Umbilical cord (tissue), 2 donors: ENCODE data around the gene RBPMS2. TPM values are rescaled to one million over a fixed set of nuclear protein-coding genes. Genes with fewer than 3 reads are reported as not detected.

Source experiments
- DNase-seq: peaks from one replicate; pipeline ENCODE4 v3.0.0-alpha.2; 2015; ENCODE audit warnings: low spot score
- total RNA-seq: library from RNA; depleted of rRNA; stranded (reverse); fragments of >200 nt; gene quantifications from one replicate; pipeline ENCODE4 v1.2.3, GENCODE V29; 2014; ENCODE audit warnings: low replicate concordance; ENCODE audit not compliant: insufficient read depth

Gene RBPMS2
- total RNA-seq, 1 donor from 2014 or later: 7.0 TPM

GRCh38 chr15:64783796-64784195, 8.4 kb upstream of the RBPMS2 start:
- no peak for DNase-seq

GRCh38 chr15:64782751-64783150, 7.4 kb upstream of the RBPMS2 start:
- DNase-seq: no peak

DNA sequence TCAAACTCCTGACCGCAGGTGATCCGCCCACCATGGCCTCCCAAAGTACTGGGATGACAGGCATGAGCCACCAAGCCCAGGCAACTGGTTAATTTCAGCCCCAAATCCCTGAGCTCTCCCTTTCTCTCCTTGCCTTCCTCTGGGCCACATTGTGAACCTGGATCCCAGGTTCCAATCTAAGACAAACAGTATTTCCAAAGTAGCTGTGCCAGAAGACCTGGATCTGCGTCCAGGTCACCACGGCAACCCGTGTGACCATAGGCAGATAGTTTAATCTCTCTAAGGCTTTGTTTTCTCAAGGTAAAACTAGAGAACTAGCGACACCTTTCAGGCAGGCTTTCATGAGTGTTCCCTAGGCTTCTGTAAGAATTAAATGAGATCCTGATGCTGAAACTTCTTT, 5.9 kb upstream of the RBPMS2 start:
- no peak for DNase-seq

DNA sequence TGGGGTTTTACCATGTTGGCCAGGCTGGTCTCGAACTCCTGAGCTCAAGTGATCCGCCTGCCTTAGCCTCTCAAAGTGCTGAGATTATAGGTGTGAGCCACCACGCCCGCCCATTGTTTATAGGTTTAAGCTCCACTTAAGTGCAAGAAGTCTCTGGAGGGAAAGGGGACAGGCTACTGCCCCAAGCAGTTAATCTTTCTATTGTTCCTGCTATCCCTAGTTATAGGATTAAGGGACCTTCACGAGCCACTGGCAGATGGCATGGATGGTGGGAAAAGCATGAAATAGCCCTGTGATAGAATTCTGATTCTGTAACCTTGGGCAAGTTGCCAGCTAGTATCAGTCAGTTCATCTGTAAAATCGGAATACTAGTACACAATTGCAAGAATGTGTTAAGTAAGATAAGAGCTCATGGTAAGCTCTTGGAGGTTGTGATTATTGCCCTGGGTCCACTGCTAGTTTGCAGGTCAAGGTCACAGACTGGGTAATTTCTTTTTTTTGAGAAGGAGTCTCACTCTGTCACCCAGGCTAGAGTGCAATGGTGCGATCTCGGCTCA, 5.3 kb upstream of the RBPMS2 start:
- no peak for DNase-seq

GRCh38 chr15:64779630-64780029, 4.2 kb upstream of the RBPMS2 start:
- DNase-seq: no peak

GRCh38 chr15:64779024-64779423, 3.6 kb upstream of the RBPMS2 start:
- DNase-seq: no peak

DNA sequence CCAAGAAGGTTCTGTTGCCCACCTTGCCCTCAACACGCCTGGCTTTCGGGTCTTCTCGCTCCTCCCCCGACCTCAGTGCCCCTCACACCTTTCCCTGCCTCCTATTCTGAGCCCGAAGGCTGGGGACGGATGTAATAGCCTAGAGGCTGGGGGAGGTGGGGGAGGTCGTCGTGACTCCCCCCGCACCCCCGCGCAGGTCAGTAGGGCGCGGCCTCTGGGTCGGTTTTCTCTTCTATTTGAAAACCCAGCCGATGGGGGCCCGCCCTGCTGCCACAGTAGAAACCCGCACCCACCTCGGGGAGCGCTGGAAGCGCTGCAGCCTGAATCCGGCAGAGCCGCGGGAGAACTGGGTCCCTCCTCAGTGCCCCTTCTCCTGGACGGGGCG, 1.0 kb upstream of the RBPMS2 start:
- DNase-seq: no peak

DNA sequence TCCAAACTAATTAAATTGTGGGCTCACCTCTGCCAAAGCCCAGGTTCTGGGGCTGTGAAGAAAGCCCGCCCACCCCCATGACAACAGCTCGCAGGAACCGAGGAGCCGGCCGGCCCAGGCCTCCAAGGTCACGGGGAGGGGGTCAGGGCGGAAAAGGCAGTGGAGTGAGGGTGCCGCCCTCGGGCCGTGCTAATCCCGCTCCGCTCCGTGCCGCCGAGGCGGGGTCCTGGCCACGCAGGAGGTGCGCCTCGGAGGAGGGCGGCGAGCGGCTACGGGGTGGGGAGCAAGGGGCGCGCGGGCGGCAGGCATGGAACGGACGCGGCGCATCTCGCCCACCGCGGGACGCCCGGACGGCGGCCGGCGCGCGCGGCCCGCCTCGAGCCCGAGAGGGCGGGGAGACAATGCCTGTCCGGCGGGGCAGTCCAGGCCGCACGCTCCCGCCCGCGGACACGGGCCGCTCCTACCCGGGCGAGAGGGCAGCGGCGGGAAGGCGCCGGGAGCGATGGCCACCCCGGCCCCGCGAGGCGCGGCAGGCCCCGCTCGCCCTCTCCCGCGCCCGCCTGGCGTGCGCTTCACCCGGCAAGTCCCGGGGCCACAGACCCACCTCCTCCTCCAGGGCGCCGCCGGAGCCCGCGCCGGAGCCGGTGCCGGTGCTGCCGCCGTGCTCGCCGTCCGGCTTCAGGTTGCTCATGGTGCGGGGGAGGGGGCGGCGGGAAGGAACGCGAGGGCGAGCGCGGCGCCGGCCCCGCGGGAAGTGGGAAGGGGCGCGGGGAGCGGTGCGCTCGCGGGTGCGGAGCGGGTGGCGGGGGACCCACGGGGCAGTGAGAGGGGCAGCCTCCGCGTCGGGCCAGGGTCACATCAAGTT, 528 bp downstream of the RBPMS2 start:
- no peak for DNase-seq

- DNase-seq: no peak
These were observed 1.3 kb downstream of the RBPMS2 start for GRCh38 chr15:64774037-64774628.

- no peak for DNase-seq
These were observed 1.8 kb downstream of the RBPMS2 start for GRCh38 chr15:64773606-64774005.

- no peak for DNase-seq
These were observed 2.4 kb downstream of the RBPMS2 start for GRCh38 chr15:64772964-64773363.

- no peak for DNase-seq
These were observed 2.9 kb downstream of the RBPMS2 start for GRCh38 chr15:64772488-64772887.

- no peak for DNase-seq
These were observed 4.8 kb downstream of the RBPMS2 start for GRCh38 chr15:64770626-64771025.

DNA sequence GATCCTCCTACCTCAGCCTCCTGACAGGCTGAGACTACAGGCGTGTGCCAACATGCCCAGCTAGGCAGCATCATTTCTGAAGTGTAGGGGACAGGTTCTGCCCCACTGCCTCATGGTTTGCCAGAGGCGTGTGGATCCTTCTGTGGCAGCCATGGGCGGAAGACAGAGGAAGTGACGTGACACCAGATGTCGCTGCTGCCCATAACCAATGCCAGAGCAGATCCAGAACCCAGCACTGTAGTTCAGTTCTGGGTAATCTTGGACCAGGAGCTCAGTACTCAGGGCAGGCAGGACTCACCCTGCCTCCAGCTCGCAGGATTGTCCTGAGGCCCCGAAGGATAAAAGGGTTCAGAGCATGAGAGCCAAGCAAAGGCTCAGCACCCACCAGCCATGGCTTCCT, 8.2 kb downstream of the RBPMS2 start:
- no peak for DNase-seq

GRCh38 chr15:64766058-64766457, 9.3 kb downstream of the RBPMS2 start:
- DNase-seq: no peak

GRCh38 chr15:64763874-64764273, 11.5 kb downstream of the RBPMS2 start:
- no peak for DNase-seq

DNA sequence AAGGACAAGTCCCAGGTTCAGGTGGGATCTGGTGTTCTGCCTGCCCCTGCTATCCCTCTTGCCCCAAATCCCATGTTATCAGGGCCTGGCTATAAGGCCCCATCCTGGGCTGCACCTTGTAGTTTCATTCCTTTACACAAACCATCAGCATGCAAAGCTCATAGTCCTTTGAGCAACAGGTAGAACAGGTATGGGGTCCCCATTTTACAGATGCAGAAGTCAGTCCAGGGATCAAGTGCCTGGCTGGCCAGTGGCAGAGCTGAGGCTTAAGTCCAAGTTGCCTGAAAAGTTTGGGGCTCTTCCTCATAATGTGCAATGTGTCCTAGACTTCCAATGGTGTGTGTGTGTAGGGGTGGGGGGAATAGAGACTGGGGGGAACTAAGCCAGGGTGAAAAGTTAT, 11.9 kb downstream of the RBPMS2 start:
- no peak for DNase-seq

GRCh38 chr15:64763021-64763420, 12.4 kb downstream of the RBPMS2 start:
- DNase-seq: no peak

- no peak for DNase-seq
These were observed 12.8 kb downstream of the RBPMS2 start for GRCh38 chr15:64762546-64762945.

DNA sequence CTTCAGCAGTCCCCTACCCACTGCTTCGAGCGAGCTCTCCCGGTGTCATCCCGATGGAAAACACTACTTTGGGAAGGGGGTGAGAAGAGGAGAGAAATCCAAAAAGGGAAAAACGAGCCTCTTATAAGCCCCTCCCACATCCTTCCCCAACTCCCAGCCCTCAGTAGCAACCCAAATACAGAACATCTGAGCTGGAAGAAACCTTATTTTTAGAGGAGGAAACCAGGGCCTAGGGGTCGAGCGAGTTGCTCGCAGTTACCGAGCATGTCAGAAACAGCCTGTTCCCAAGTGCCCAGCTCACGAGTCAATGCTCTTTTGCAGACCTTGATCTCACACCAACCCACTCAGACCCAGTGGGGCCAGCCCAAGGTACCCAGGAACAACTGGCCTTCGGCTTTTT, 14.2 kb downstream of the RBPMS2 start:
- DNase-seq: no peak

GRCh38 chr15:64760056-64760455, 15.3 kb downstream of the RBPMS2 start:
- no peak for DNase-seq

- DNase-seq: no peak
These were observed 19.9 kb downstream of the RBPMS2 start for GRCh38 chr15:64755427-64755940.
